Lower leg skin (tissue), 4 donors: ENCODE results near the gene SAE1. TPM values are rescaled to one million over a fixed set of nuclear protein-coding genes. Genes with fewer than 3 reads are reported as not detected.

ENCODE experiments used
- DNase-seq, 2 donors: peaks; one replicate each; pipeline ENCODE4 v3.0.0-alpha.2; 2019; ENCODE audit warnings: low spot score in 2 of 2
- H3K4me3 ChIP-seq: fragments of 200-600 bp; sonication (generic); 2 replicates; pipeline ENCODE4 v1.5.1; 2017; ENCODE audit warnings: mild to moderate bottlenecking, low read depth; ENCODE audit not compliant: poor library complexity, severe bottlenecking
- POLR2A ChIP-seq, 2 donors: fragments of 450-650 bp; IDR thresholded peaks; one replicate each; pipeline ENCODE4 v1.6.1; 2016 to 2017; ENCODE audit warnings: antibody characterized with exemption in 2 of 2, mild to moderate bottlenecking in 1 of 2, moderate library complexity in 1 of 2
- WGBS, 2 donors: methylation state at CpG; one replicate each; pipeline ENCODE4 v1.1.5; 2018; 5-methylcytosine and 5-hydroxymethylcytosine counted together
- intact Hi-C: fragments of 100-400 bp; cut with DNase I; formaldehyde crosslinking; loops from one replicate; pipeline ENCODE4 v1.15.0; 2023; ENCODE audit warnings: low total_unique reads
- total RNA-seq, 4 donors: library from RNA; depleted of rRNA; stranded (reverse); fragments of >200 nt; gene quantifications; one replicate each; pipeline ENCODE4 v1.1.0, GENCODE V29; 2016
- TF ChIP-seq, protein P1 (sequence below), 3 donors: fragments of 450-650 bp; IDR thresholded peaks; one replicate each; pipeline ENCODE4 v1.5.1; 2016; ENCODE audit warnings: antibody characterized with exemption in 3 of 3, mild to moderate bottlenecking in 3 of 3, moderate library complexity in 2 of 3

Gene SAE1
- total RNA-seq, 4 donors from 2014 or later, result 38.8 to 56.1 (median 44.2) TPM

DNA sequence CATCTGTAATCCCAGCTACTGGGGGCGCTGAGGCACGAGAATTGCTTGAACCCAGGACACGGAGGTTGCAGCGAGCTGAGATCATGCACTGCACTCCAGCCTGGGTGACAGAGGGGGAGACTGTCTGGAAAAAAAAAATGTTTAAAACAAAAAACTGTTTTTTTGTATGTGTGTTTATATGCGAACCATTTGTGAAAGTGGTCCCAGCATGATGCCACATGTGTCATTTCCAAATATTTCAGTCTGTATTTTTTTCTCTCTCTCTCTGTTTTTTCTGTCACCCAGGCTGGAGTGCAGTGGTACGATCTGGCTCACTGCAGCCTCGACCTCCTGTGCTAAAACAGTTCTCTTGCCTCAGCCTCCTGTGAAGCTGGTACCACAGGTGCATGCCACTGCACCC lies 37.4 kb downstream of the SAE1 start:
- WGBS, 2 donors, result 84 to 92% methylated on average over 7 of the region's 7 CpGs
- intact Hi-C loops, result no loop called here
- no peak for DNase-seq
- TF ChIP-seq, protein P1, sequence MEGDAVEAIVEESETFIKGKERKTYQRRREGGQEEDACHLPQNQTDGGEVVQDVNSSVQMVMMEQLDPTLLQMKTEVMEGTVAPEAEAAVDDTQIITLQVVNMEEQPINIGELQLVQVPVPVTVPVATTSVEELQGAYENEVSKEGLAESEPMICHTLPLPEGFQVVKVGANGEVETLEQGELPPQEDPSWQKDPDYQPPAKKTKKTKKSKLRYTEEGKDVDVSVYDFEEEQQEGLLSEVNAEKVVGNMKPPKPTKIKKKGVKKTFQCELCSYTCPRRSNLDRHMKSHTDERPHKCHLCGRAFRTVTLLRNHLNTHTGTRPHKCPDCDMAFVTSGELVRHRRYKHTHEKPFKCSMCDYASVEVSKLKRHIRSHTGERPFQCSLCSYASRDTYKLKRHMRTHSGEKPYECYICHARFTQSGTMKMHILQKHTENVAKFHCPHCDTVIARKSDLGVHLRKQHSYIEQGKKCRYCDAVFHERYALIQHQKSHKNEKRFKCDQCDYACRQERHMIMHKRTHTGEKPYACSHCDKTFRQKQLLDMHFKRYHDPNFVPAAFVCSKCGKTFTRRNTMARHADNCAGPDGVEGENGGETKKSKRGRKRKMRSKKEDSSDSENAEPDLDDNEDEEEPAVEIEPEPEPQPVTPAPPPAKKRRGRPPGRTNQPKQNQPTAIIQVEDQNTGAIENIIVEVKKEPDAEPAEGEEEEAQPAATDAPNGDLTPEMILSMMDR (IDR thresholded peaks at IDR 0.05), result no peak
- TF ChIP-seq POLR2A (IDR thresholded peaks at IDR 0.05), result no peak
- no peak overlapping the region for H3K4me3 ChIP-seq

DNA sequence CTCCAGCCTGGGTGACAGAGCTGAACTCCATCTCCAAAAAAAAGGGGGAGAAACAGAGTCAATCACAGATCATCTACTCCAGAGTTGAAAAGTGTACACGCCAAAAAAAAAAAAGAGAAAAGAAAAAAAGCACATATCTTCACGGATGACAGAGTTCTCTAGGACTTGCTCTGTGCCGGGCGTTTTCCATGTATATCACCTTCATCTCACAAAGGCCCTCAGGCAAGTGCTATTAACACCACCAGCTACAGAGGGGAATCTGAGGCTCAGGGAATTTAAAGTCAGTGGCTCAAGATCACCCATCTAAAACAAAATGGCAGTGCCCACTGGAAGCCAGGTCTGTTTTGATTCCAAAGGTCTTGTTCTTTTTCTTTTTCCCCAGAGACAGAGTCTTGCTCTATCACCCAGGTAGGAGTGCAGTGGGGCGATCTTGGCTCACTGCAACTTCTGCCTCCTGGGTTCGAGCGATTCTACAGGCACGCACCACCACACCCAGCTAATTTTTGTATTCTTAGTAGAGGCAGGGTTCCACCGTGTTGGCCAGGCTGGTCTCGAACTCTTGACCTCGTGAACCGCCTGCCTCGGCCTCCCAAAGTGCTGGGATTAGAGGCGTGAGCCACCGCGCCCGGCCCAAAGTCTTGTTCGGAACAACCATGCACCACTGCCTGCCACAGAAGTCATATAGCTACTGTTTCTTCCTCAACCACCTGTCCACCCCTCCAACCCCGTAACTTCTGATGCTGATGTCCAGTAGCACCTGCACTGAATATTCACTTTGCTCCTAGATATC lies 42.2 kb downstream of the SAE1 start:
- 87 to 91% methylated on average over 19 of the region's 19 CpGs for WGBS, 2 donors
- intact Hi-C loops, result no loop called here

DNA sequence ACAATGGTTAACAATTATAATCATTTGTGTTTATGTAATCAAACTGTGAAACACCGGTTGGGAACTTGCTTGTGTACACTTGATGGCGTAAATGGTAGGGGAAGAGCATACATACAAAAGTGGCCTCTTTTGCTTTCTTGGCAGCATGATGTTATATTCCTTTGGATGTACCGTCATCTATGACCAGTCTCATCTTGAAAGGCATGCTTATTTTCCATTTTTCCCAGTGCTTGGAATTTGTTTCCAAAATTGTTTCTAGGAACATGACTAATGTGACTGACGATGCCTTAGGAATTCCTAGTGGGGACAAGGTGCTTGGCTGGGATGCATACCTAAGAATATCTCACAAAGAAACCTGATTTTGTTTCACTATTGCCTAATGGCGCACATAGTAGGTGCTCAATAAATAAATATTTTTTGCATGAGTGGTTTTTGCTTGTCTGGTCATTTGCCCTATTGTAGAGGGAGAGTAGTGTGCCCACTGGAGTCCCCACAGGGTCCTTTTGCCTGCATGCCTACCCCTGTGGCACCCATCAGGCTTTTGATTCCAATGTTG lies 45.5 kb downstream of the SAE1 start:
- H3K4me3 ChIP-seq, result no peak overlapping the region
- TF ChIP-seq, protein P1 (IDR thresholded peaks at IDR 0.05), result no peak
- TF ChIP-seq POLR2A (IDR thresholded peaks at IDR 0.05), result no peak
- WGBS, 2 donors, result 55 to 66% methylated on average over 5 of the region's 5 CpGs
- intact Hi-C loops, result no loop called here
- DNase-seq, result no peak

More for the DNA sequence above, 42.2 kb downstream of the SAE1 start:
- TF ChIP-seq, protein P1 (IDR thresholded peaks at IDR 0.05), result no peak
- no peak for TF ChIP-seq POLR2A (IDR thresholded peaks at IDR 0.05)
- H3K4me3 ChIP-seq, result no peak overlapping the region
- no peak for DNase-seq

DNA sequence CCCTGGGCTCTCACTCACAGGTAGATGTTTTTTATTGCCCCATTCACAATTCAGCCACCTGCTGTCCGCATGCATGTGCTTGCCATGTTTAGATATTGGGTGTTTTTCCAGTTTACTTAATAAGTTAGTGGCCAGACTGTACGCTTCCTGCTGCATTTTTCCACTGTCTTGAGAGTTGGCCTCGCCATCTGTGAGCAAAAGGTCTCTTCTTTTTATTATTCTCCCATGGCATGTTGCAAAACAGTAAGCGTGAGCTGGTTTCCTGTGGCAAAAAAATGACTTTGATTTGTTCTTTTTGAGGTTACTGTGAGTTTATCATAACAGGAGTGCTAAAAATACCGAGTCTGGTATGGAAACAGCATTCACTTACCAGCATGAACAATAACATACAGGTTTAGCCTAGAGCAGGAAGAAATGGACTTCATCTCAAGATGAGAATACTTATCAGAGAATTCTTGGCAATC lies 46.0 kb downstream of the SAE1 start:
- DNase-seq, result no peak
- WGBS, 2 donors, result 45 to 47% methylated on average over 5 of the region's 5 CpGs
- intact Hi-C loops, result no loop called here
- TF ChIP-seq, protein P1 (IDR thresholded peaks at IDR 0.05), result no peak
- TF ChIP-seq POLR2A (IDR thresholded peaks at IDR 0.05), result no peak
- H3K4me3 ChIP-seq, result no peak overlapping the region

DNA sequence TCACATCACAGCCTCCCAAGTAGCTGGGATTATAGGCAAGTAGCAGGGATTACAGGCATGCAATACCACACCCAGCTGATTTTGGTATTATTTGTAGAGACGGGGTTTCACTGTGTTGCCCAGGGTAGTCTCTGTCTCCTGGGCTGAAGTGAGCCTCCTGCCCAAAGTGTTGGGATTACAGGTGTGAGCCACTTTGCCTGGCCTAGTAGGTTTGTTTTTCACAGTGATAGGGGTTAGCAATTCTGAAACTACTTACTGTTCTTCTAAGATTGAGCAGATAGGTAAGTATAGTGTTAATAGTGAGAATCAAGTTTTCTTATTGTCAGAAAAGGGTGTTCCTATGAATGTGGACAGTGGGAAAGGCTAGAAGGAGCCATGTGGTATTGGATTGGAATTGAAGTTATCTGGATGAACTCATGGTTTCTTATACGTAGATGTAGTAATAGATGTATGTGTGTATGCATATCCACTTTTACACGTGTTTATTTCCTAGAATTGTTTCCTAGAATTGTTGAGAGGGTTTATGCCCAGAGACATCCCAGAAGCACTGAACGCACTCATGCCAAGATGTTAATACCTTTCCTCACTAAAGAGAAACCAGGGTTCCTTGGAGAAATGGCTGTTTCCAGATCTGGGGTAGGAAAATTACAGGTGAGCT lies 49.1 kb downstream of the SAE1 start:
- DNase-seq, result no peak
- no peak for TF ChIP-seq POLR2A (IDR thresholded peaks at IDR 0.05)
- TF ChIP-seq, protein P1 (IDR thresholded peaks at IDR 0.05), result no peak
- 85 to 88% methylated on average over 4 of the region's 4 CpGs for WGBS, 2 donors
- intact Hi-C loops, result no loop called here
- H3K4me3 ChIP-seq, result no peak overlapping the region
